ENCODE measurements around the gene ANKRD63. TPM values are rescaled to one million over a fixed set of nuclear protein-coding genes. Genes with fewer than 3 reads are reported as not detected.

Gene ANKRD63
- total and polyA plus RNA-seq, 2 of the 13 experiments (the other 11 are each of a cell fraction or from before 2014, with no cell fraction given): not detected

- ATAC-seq (no peak), DNase-seq (ENCODE audit: low spot score) (no peak), FAIRE-seq (no peak)
- intact Hi-C loops (cut with micrococcal nuclease; ENCODE audit: unreplicated experiment) (no loop called here), in situ Hi-C loops (cut with HindIII; ENCODE audit: extremely low pct_ligation_motif_present, low pct_unique_long_range_greater_than_20kb) (no loop called here)
- no peak overlapping the region for H3K27ac ChIP-seq (ENCODE audit: extremely low read length, insufficient read depth, low read length)
- no peaks in the 10 kb centered on the region for H4K20me1 ChIP-seq (ENCODE audit: insufficient read depth, low read length)
- no peaks in the 10 kb centered on the region for H3K9me3 ChIP-seq (ENCODE audit: low read length)
- BruUV-seq (replicated peaks): no TSS peak
- no peak overlapping the region for H3K9ac ChIP-seq (ENCODE audit: insufficient read depth, low read depth, low read length)
- no peaks in the 10 kb centered on the region for H3K36me3 ChIP-seq (replicated peaks in 1 of 2; ENCODE audit: control insufficient read depth in 1 of 2, insufficient read depth in 2 of 2, low read length in 2 of 2)
- POLR2A ChIA-PET: interaction anchor here (1.5 kb wide), 1 partner anchor 28 kb away, joined by 3 read pairs; no protein-coding TSS in a partner anchor
- H2AFZ ChIP-seq (ENCODE audit: low read length): no peak overlapping the region
- no peak overlapping the region for H3K4me2 ChIP-seq (ENCODE audit: low read depth, low read length)
- no peaks in the 10 kb centered on the region for H3K79me2 ChIP-seq (ENCODE audit: insufficient read depth, low read length)
- CTCF ChIA-PET (ENCODE audit: low intra/inter-chr PET ratio, low total read pairs): no interaction called here
- TF ChIP-seq ZFP91 (CRISPR knock-in tag; IDR thresholded peaks at IDR 0.05; ENCODE audit: borderline replicate concordance) (no peak), PPARG (CRISPR knock-in tag; conservative IDR thresholded peaks at IDR 0.05) (no peak), TCF12 (IDR thresholded peaks at IDR 0.05) (no peak), TCF12 (CRISPR knock-in tag; IDR thresholded peaks at IDR 0.05) (no peak), ZNF318 (CRISPR knock-in tag; IDR thresholded peaks at IDR 0.05) (no peak), RFX5 (IDR thresholded peaks at IDR 0.05; ENCODE audit: low read depth, low read length) (no peak)
- TF ChIP-seq, protein P1, sequence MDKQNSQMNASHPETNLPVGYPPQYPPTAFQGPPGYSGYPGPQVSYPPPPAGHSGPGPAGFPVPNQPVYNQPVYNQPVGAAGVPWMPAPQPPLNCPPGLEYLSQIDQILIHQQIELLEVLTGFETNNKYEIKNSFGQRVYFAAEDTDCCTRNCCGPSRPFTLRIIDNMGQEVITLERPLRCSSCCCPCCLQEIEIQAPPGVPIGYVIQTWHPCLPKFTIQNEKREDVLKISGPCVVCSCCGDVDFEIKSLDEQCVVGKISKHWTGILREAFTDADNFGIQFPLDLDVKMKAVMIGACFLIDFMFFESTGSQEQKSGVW (CRISPR knock-in tag; IDR thresholded peaks at IDR 0.05; ENCODE audit: borderline replicate concordance): no peak
- TF ChIP-seq, protein P2, sequence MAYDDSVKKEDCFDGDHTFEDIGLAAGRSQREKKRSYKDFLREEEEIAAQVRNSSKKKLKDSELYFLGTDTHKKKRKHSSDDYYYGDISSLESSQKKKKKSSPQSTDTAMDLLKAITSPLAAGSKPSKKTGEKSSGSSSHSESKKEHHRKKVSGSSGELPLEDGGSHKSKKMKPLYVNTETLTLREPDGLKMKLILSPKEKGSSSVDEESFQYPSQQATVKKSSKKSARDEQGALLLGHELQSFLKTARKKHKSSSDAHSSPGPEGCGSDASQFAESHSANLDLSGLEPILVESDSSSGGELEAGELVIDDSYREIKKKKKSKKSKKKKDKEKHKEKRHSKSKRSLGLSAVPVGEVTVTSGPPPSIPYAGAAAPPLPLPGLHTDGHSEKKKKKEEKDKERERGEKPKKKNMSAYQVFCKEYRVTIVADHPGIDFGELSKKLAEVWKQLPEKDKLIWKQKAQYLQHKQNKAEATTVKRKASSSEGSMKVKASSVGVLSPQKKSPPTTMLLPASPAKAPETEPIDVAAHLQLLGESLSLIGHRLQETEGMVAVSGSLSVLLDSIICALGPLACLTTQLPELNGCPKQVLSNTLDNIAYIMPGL (CRISPR knock-in tag; IDR thresholded peaks at IDR 0.05; ENCODE audit: borderline replicate concordance in 1 of 2, low read depth in 1 of 2): no peak
- 0% methylated on average over 1 of the region's 1 CpG for WGBS (ENCODE audit: low lambda C conversion rate)
- H3K27me3 ChIP-seq (ENCODE audit: control insufficient read depth in 1 of 2, insufficient read depth in 2 of 2, low read length in 2 of 2): peaks cover 22 to 92% of the 10 kb centered on the region in 2 experiments
- no peak overlapping the region for H3K4me3 ChIP-seq (replicated peaks in 1 of 3; ENCODE audit: insufficient read depth in 1 of 3, low read depth in 2 of 3, low read length in 3 of 3)
- H3K4me1 ChIP-seq (ENCODE audit: insufficient read depth, low read length): peaks cover 10% of the 10 kb centered on the region; the same call in 1 of the 2 replicates
These were observed 12.4 kb upstream of the ANKRD63 start for GRCh38 chr15:40295297-40295696.
